Thymus (tissue), 11 donors: ENCODE results near the gene USP2. TPM values are rescaled to one million over a fixed set of nuclear protein-coding genes. Genes with fewer than 3 reads are reported as not detected.

Source experiments
- DNase-seq, 9 donors: peaks; one replicate each; pipeline ENCODE4 v3.0.0-alpha.2; 2013; ENCODE audit warnings: low spot score in 9 of 9, low read depth in 6 of 9, missing footprints in 1 of 9
- H3K27ac ChIP-seq, 2 donors: one replicate each; pipeline ENCODE4 v1.5.1; 2013; ENCODE audit warnings: control low read depth in 1 of 2, low read depth in 1 of 2, low read length in 1 of 2, mild to moderate bottlenecking in 1 of 2, moderate library complexity in 1 of 2
- H3K27me3 ChIP-seq, 2 donors: one replicate each; pipeline ENCODE4 v1.5.1; 2013; ENCODE audit warnings: low read length in 1 of 2; ENCODE audit not compliant: control insufficient read depth in 2 of 2, insufficient read depth in 1 of 2
- H3K36me3 ChIP-seq, 2 donors: one replicate each; pipeline ENCODE4 v1.5.1; 2013; ENCODE audit warnings: low read length in 1 of 2, mild to moderate bottlenecking in 1 of 2, moderate library complexity in 1 of 2; ENCODE audit not compliant: control insufficient read depth in 2 of 2, insufficient read depth in 2 of 2
- H3K4me1 ChIP-seq, 2 donors: one replicate each; pipeline ENCODE4 v1.5.1; 2013; ENCODE audit warnings: low read length in 2 of 2; ENCODE audit not compliant: control insufficient read depth in 2 of 2, insufficient read depth in 2 of 2
- H3K4me3 ChIP-seq, 2 donors: one replicate each; pipeline ENCODE4 v1.5.1; 2013; ENCODE audit warnings: low read length in 2 of 2, control low read depth in 1 of 2, mild to moderate bottlenecking in 1 of 2
- H3K9me3 ChIP-seq, 2 donors: one replicate each; pipeline ENCODE4 v1.5.1; 2013; ENCODE audit warnings: low read length in 1 of 2, mild to moderate bottlenecking in 1 of 2; ENCODE audit not compliant: control insufficient read depth in 2 of 2, insufficient read depth in 1 of 2
- WGBS: extraction: QIAGEN DNeasy Blood & Tissue Kit; methylation state at CpG from one replicate; pipeline ENCODE4 v1.1.7; 2013; 5-methylcytosine and 5-hydroxymethylcytosine counted together
- polyA plus RNA-seq: library from polyadenylated mRNA; stranded (reverse); fragments of 200-250 nt; gene quantifications from one replicate; pipeline ENCODE4 v1.2.3, GENCODE V29; 2013
- total RNA-seq: library from RNA; stranded (reverse); fragments of 120-200 nt; gene quantifications from one replicate; pipeline ENCODE4 v1.2.4, GENCODE V29; 2013
- donor health status: healthy.

The USP2 gene
- total and polyA plus RNA-seq, 2 donors: 0.19 to 1.2 TPM

GRCh38 chr11:119305556-119306372 is 75.7 kb downstream of the USP2 start:
- 83% methylated on average over 7 of the region's 7 CpGs for WGBS
- Histone ChIP-seq H3K27ac (peak overlapping the region; percentile 72 to 87), H3K4me3 (no peak overlapping the region), H3K9me3 (peaks cover 0 to 6% of the 10 kb centered on the region in 2 donors), H3K4me1 (peaks cover 41 to 46% of the 10 kb centered on the region in 2 donors), H3K36me3 (peaks cover 24 to 49% of the 10 kb centered on the region in 2 donors), H3K27me3 (no peaks in the 10 kb centered on the region)
- DNase-seq: peak in 1 of 9 donors; percentile 40

Other genes with a start within 250 kb of the USP2 start
- gene ABCG4, start 232.6 kb downstream of the USP2 start, total RNA-seq: 0.28 TPM
- 2.8 TPM for gene ABCG4, start 232.6 kb downstream of the USP2 start, polyA plus RNA-seq
- 5.1 TPM for gene NLRX1, start 213.0 kb downstream of the USP2 start, total RNA-seq
- 6.5 TPM for gene NLRX1, start 213.0 kb downstream of the USP2 start, polyA plus RNA-seq
- not detected for gene NHERF4, start 196.2 kb downstream of the USP2 start, total RNA-seq
- gene NHERF4, start 196.2 kb downstream of the USP2 start, polyA plus RNA-seq: 0.07 TPM
- 9.2 TPM for gene CBL, start 175.4 kb downstream of the USP2 start, total RNA-seq
- gene CBL, start 175.4 kb downstream of the USP2 start, polyA plus RNA-seq: 21.9 TPM
- 20.1 TPM for gene MCAM, start 64.6 kb downstream of the USP2 start, total RNA-seq
- gene MCAM, start 64.6 kb downstream of the USP2 start, polyA plus RNA-seq: 54.4 TPM
- gene RNF26, start 47.2 kb downstream of the USP2 start, total RNA-seq: 2.7 TPM
- 9.0 TPM for gene RNF26, start 47.2 kb downstream of the USP2 start, polyA plus RNA-seq
- gene C1QTNF5, start 40.8 kb downstream of the USP2 start, total RNA-seq: 4.2 TPM
- 8.6 TPM for gene C1QTNF5, start 40.8 kb downstream of the USP2 start, polyA plus RNA-seq
- not detected for gene MFRP, start 35.0 kb downstream of the USP2 start, total RNA-seq
- 0.05 TPM for gene MFRP, start 35.0 kb downstream of the USP2 start, polyA plus RNA-seq
- gene THY1, start 41.5 kb upstream of the USP2 start, total RNA-seq: 88.8 TPM
- gene THY1, start 41.5 kb upstream of the USP2 start, polyA plus RNA-seq: 15.3 TPM